Stimulated activated naive CD4-positive, alpha-beta T cell treated with Interleukin-2 at 50 U/mL for 16 hours (primary cell): Measurements from ENCODE around the gene OPTC.
"Not testable (repeated sequence)": the region's sequence is repeated elsewhere in the genome, so short reads cannot be mapped to it uniquely, and the experiment has no call there.

Experiments
- DNase-seq: peaks from one replicate; lab custom pipeline; 2025; lab: John Stamatoyannopoulos, UW

The OPTC gene

GRCh38 chr1:203517426-203518110, 23.6 kb downstream of the OPTC start:
- no peak for DNase-seq

- DNase-seq: not testable (repeated sequence)
Observed at GRCh38 chr1:203518139-203518538, 24.2 kb downstream of the OPTC start.

GRCh38 chr1:203518541-203518940, 24.6 kb downstream of the OPTC start:
- DNase-seq: no peak

- no peak for DNase-seq
Observed at GRCh38 chr1:203519053-203519840, 25.3 kb downstream of the OPTC start.

GRCh38 chr1:203519896-203520295, 25.9 kb downstream of the OPTC start:
- no peak for DNase-seq

- DNase-seq: no peak
Observed at GRCh38 chr1:203520315-203520714, 26.4 kb downstream of the OPTC start.

GRCh38 chr1:203521074-203521794, 27.3 kb downstream of the OPTC start:
- no peak for DNase-seq

GRCh38 chr1:203521812-203522211, 27.9 kb downstream of the OPTC start:
- DNase-seq: no peak

GRCh38 chr1:203522237-203522636, 28.3 kb downstream of the OPTC start:
- DNase-seq: no peak

GRCh38 chr1:203523667-203524066, 29.7 kb downstream of the OPTC start:
- DNase-seq: no peak

GRCh38 chr1:203524152-203524551, 30.2 kb downstream of the OPTC start:
- no peak for DNase-seq

GRCh38 chr1:203524824-203525223, 30.9 kb downstream of the OPTC start:
- no peak for DNase-seq

GRCh38 chr1:203525685-203526084, 31.7 kb downstream of the OPTC start:
- DNase-seq: no peak

- no peak for DNase-seq
Observed at GRCh38 chr1:203526130-203526529, 32.2 kb downstream of the OPTC start.

- no peak for DNase-seq
Observed at GRCh38 chr1:203526572-203526971, 32.6 kb downstream of the OPTC start.

GRCh38 chr1:203527013-203527412, 33.1 kb downstream of the OPTC start:
- DNase-seq: no peak

- DNase-seq: no peak
Observed at GRCh38 chr1:203528063-203528462, 34.1 kb downstream of the OPTC start.

- no peak for DNase-seq
Observed at GRCh38 chr1:203528976-203529835, 35.3 kb downstream of the OPTC start.

GRCh38 chr1:203531063-203531462, 37.1 kb downstream of the OPTC start:
- DNase-seq: no peak

GRCh38 chr1:203534012-203534411, 40.1 kb downstream of the OPTC start:
- DNase-seq: no peak

GRCh38 chr1:203534526-203534925, 40.6 kb downstream of the OPTC start:
- DNase-seq: no peak

GRCh38 chr1:203536575-203536974, 42.6 kb downstream of the OPTC start:
- DNase-seq: no peak
